GM21717 (cell line): Measurements from ENCODE around the gene GINS2.

ENCODE experiments used
- ATAC-seq: cut with Tn5 transposase; IDR thresholded peaks from one replicate; pipeline ENCODE4 v1.9.1; 2021; ENCODE audit warnings: mild to moderate bottlenecking, moderate library complexity; ENCODE audit not compliant: unreplicated experiment

GINS2 gene

DNA sequence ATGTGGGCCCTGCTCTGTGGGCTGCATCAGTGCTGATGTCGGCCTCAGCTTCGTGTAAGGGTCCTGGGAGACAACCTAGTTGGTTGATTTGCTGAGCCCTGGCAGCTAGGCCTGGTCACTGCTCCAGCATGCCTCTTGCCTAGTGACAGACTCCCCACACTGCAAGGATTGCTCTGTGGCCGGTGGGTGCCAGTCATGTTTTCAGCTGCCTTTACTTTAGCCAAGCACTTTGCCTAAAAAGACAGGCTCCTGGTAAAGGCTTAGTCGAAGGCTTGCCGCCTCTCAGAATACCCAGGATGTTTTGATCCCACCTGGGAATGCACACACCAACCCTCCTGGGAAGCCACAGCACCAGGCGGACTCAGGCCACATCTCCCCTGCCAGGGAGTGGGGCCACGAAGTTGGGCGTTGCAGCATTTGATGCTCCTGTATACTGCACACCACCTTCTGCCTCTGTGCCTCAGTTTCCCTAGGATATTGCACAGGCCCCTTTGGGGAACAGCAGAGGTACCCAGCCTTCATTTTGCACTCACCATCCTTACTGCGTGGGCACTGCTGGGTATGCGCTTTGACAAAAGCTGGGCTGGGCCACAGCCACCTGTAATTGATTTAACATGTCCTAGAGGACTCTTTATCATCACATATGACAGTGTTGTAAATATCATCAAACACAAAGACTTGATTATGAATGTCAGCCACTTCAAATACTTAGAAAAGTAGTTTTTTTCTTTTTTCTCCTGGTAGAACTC is 19.9 kb downstream of the GINS2 start:
- ATAC-seq = no peak

DNA sequence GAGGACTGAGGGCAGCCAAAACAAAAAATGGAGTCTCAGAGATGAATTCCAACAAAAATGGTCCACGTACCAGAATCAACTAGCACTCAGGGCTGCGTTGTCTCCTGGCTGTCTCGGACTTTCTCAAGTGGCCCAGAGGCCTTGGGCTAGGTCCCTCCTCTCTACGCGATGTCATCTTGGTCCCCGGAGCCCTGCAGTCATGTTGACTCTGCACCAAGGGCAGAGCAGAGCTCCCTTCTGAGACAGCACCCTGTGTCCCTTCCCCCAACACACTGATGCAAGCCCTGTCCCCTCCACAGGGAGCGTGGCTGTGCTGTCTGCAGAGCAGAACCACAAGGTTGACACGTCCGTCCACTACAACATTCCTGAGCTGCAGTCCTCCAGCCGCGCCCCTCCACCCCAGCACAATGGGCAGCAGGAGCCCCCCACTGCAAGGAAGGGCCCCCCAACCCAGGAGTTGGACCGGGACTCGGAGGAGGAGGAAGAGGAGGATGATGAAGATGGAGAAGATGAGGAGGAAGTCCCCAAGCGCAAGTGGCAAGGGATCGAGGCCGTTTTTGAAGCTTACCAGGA is 20.8 kb downstream of the GINS2 start:
- no peak for ATAC-seq

DNA sequence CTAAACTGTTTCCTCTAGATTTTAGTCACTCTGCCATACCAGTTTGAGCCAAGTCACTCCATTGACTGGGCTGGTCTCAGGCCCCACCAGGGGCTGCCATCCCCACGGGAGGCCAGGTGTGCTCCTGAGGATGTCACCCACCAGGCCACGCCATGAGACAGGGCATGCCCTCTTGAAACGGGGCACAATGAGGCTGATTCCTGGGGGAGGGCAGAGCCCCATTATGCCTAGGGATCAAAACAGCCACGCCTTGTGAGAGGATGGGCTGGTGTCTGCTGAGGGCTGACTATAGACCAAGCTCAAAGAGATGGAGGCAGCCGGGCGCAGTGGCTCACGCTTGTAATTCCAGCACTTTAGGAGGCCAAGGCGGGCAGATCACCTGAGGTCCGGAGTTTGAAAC is 21.5 kb downstream of the GINS2 start:
- ATAC-seq = no peak

DNA sequence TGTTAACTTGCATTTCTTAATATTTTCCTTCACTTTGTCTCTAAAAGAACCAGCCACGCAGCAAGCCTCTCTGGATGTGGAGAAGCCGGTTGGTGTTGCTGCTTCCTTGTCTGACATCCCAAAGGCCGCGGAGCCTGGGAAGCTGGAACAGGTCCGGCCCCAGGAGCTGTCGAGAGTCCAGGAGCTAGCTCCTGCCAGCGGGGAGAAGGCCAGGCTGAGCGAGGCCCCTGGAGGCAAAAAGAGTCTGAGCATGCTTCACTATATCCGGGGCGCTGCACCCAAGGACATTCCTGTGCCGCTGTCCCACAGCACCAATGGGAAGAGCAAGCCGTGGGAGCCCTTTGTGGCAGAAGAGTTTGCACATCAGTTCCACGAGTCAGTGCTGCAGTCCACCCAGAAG is 22.8 kb downstream of the GINS2 start:
- ATAC-seq = no peak

DNA sequence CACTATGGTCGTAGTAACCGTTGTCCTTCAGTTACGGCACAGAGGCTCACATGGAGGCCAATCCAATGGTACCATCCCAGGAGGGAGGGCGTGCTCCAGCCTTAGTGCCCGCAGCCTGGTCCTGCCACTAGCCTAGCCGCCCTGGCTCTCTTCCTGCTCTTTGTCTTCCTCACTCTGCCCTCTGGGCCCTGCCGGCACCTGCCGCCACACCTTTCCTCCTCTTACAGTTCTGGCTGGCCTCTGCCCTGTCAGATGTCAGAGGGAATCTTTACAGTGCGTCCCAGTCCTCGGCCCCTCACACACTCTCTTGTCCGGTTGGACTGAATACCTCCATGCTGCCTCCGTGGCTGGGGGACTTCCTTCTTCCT is 23.4 kb downstream of the GINS2 start:
- no peak for ATAC-seq

- no peak for ATAC-seq
Measured at GRCh38 chr16:85664580-85665372, 24.0 kb downstream of the GINS2 start.

DNA sequence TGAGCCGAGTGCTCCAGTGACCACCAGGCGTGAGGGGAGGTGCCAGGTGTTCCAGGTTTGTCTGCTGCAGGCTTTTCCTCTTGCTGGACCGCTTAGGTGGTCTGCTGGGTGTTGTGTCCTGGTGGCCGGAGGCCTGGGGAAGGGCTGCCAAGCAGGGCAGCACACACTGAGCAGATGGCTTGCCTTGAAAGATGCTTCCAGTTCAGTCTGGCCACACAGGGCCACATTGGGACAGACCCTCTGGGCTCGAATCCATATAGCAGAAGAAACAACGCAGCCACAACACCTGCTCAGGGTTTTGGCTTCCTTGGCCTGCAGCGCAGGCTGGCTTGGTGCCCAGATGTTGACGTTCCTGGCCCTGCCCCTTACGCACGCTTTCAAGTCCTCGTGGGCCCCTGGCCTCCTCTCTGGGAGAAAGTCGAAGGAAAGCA is 24.8 kb downstream of the GINS2 start:
- ATAC-seq = no peak

DNA sequence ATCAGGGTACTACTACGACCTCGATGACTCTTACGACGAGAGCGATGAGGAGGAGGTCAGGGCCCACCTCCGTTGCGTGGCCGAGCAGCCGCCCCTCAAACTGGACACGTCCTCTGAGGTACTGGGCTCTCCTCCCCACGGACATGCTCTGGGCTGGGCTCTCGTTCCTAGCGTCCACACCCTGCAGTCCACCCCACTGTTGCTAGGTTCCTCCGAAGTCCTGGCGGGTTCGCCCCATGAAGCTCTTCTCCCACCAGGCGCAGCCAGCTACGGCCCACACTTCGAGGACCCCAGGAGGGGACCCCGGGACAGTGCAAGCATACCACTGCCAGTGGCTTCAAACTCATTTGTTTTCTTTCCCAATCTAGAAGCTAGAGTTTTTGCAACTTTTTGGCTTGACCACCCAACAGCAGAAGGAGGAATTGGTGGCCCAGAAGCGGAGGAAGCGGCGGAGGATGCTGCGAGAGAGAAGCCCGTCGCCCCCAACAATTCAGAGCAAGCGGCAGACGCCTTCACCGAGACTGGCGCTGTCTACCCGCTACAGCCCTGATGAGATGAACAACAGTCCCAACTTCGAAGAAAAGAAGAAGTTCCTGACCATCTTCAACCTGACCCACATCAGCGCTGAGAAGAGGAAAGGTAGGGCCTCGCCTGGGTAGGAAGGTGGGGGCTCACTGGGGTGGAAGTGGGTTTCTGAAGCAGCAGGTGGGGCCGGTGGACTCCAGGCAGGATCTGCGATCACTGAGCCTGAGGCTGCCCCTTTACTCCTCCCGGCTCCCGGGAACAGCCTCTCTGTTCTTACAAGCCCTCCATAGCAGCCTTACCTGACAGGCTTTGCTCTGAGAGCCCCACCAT is 25.6 kb downstream of the GINS2 start:
- no peak for ATAC-seq

DNA sequence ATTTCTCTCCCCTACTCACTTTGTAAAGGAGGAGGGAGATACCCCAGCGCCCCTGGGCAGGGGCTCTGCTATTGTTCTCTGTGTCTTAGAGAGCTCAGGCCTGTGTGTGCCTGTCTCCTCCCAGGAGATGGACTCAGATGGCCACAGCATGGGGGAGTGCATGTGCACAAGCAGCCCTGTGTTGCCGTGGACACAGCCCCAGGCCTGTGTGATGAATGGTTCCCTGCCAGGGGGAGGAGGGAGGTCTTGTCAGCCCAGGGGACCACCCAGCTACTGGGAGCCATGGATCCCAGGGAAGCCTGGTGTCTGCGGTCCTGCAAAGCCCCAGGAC is 26.3 kb downstream of the GINS2 start:
- no peak for ATAC-seq

- ATAC-seq = no peak
Measured at GRCh38 chr16:85661740-85662481, 26.8 kb downstream of the GINS2 start.

- no peak for ATAC-seq
Measured at GRCh38 chr16:85660843-85661739, 27.7 kb downstream of the GINS2 start.

DNA sequence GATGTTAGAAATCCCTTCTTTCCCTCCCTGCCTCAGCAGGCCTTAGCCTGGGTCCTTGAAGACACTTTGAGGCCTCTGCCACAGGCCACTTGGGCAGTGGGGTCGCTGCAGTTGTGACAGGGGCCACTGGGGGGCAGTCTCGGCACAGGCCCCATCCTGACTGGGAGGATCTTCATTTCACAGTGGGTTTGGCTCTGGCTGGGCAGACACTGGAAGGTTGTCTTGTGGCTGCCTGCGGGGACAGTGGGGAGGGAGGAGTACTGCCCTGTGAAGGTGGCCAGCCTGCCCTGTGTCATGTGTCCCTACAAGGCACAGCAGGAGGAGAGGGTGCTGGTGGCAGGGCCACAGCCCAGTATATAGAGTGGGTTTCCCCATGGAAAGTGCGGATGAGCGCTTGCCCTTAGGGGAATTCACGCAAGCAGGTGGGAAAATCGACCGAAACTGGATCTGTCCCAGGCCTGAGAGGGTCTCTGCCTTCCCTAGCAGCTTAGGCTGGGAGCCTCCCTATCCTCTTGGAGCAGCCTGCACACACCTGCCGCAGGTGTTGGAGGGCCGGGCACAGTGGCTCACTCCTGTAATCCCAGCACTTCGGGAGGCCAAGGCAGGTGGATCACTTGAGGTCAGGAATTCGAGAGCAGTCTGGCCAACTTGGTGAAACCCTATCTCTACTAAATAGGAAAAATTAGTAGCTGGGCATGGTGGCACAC is 28.8 kb downstream of the GINS2 start:
- no peak for ATAC-seq

DNA sequence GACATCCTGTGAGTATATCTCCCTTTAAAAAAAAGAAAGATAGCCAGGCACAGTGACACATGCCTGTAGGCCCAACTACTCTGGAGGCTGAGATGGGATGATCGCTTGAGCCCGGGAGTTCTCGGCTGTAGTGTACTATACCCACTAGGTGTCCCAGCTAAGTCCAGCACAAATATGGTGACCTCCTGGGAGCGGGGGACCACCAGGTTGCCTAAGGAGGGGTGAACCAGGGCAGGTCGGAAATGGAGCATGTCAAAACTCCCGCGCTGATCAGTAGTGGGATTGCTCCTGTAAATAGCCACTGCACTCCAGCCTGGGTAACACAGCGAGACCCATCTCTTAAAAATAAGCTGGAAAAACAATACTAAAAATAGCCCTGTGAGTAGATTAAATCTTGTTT is 29.4 kb downstream of the GINS2 start:
- ATAC-seq = no peak

DNA sequence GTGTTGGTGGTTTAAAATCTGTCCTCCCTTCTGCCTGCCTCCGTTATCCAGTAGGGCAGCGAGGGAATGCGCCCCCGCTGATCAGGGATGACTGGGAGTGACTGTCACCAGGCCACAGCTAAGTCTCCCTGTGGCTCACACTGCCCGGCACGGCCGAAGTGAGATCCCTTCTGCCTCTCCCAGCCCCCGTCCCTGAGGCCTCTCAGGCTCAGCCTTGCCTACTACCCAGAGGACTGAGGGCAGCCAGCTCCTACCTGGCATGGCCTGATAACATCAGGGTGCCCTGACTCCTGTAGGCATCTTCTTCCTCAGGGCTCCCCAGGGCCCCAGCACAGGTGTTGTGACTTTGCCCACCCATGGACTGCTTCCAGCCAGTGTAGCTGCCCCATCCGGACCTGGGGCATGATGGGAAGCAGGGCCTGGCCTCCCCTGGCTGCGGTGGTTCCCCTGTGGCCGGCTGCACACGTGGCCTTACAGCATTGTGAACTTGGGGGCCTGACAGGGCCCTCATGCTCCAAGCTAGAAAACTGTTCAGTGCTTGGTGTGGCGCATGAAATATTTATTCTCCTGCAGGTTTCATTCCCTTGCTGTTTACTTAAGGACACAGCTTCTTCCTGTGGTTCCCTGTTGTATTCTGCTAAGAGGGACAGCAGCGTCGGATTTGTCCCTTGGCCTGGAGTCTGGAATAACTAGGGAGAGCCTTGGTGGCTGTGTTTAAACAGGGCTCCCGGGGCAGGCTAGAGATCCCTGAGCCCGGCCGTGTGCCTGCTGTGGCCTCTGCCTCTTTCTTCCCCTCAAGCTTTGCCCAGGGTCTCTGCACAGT is 30.0 kb downstream of the GINS2 start:
- ATAC-seq = no peak

- no peak for ATAC-seq
Measured at GRCh38 chr16:85657996-85658395, 30.8 kb downstream of the GINS2 start.

GRCh38 chr16:85657267-85657650 is 31.5 kb downstream of the GINS2 start:
- ATAC-seq = no peak

DNA sequence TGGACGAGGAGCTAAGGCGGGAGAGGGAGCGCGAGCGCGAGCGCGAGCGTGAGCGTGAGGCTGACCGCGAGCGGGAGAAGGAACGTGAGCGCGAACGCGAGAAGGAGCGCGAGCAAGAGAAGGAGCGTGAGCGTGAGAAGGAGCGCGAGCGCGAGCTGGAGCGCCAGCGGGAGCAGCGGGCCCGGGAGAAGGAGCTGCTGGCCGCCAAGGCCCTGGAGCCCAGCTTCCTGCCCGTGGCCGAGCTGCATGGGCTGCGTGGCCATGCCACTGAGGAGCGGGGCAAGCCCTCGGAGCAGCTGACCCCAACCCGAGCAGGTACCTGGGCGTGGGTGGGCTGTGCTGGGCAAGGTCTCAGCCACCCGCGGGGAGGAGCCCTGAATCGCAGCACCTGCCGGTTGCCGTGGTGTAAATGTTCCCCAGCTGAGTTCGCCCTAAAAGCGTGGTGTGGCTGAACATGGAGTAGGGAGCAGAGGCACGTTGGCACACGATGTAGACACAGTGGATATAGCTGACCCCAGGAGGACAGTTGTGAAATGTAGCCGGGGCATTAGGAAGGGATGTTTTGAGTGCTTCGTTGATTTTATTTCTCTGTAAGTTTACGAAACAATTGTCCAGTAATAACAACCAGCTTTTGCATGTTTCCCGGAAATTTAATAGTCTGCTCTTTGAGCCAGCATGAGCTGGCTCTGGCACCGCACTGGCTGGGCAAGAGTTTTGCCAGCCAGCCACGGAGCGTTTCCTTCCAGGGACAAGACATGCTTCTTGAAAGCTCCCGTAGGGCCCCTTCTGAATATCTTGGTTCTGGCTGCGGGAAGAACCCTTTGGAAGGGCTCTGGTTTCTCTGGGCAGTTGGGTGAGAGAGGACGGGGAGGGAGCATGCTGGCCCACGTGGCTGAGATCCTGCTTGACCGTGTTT is 32.1 kb downstream of the GINS2 start:
- ATAC-seq = no peak
